H9 (cell line): ENCODE data around the gene SEC61A1. TPM values are rescaled to one million over a fixed set of nuclear protein-coding genes. Genes with fewer than 3 reads are reported as not detected.

Source experiments
- DNase-seq: peaks from one replicate; pipeline ENCODE4 v3.0.0-alpha.2; 2017
- H2AFZ ChIP-seq: one replicate; pipeline ENCODE4 v1.6.1; 2013; ENCODE audit warnings: mild to moderate bottlenecking, low read length, control low read depth, moderate library complexity
- H2AK5ac ChIP-seq: 2 replicates; pipeline ENCODE4 v1.6.1; 2013; ENCODE audit warnings: low read length, control low read depth, mixed read lengths; ENCODE audit not compliant: insufficient read length
- H2BK120ac ChIP-seq: one replicate; pipeline ENCODE4 v1.6.1; 2013; ENCODE audit warnings: low read depth, mild to moderate bottlenecking, low read length, control low read depth, inconsistent platforms; ENCODE audit not compliant: poor library complexity, severe bottlenecking
- H2BK12ac ChIP-seq: 2 replicates; pipeline ENCODE4 v1.6.1; 2013; ENCODE audit warnings: low read length, control low read depth, mixed read lengths, low read depth; ENCODE audit not compliant: insufficient read length
- H2BK15ac ChIP-seq: 2 replicates; pipeline ENCODE4 v1.6.1; 2013; ENCODE audit warnings: low read depth, low read length, control low read depth
- H2BK20ac ChIP-seq: one replicate; pipeline ENCODE4 v1.6.1; 2013; ENCODE audit warnings: low read depth, mild to moderate bottlenecking, low read length, control low read depth, inconsistent platforms; ENCODE audit not compliant: poor library complexity, severe bottlenecking
- H2BK5ac ChIP-seq: 2 replicates; pipeline ENCODE4 v1.6.1; 2013; ENCODE audit warnings: low read length, control low read depth, mixed read lengths; ENCODE audit not compliant: insufficient read length
- H3K14ac ChIP-seq: 2 replicates; pipeline ENCODE4 v1.6.1; 2013; ENCODE audit warnings: low read length, control low read depth; ENCODE audit not compliant: insufficient read depth
- H3K18ac ChIP-seq: 2 replicates; pipeline ENCODE4 v1.6.1; 2013; ENCODE audit warnings: low read depth, mild to moderate bottlenecking, mixed read lengths, low read length, control low read depth; ENCODE audit not compliant: insufficient read length
- H3K23ac ChIP-seq: 2 replicates; pipeline ENCODE4 v1.6.1; 2013; ENCODE audit warnings: low read length, control low read depth, mixed read lengths, low read depth; ENCODE audit not compliant: insufficient read length
- H3K23me2 ChIP-seq: 2 replicates; pipeline ENCODE4 v1.6.1; 2013; ENCODE audit warnings: low read depth, mild to moderate bottlenecking, mixed read lengths, low read length, control low read depth; ENCODE audit not compliant: insufficient read length, poor library complexity, severe bottlenecking
- H3K27ac ChIP-seq: 2 replicates; pipeline ENCODE4 v1.5.1; 2013; ENCODE audit warnings: low read length, control low read depth, mixed read lengths, low read depth; ENCODE audit not compliant: insufficient read length
- H3K27me3 ChIP-seq: 2 replicates; pipeline ENCODE4 v1.6.1; 2013; ENCODE audit warnings: low read length, control low read depth, inconsistent platforms; ENCODE audit not compliant: insufficient read depth
- H3K4ac ChIP-seq: 2 replicates; pipeline ENCODE4 v1.6.1; 2013; ENCODE audit warnings: low read depth, mild to moderate bottlenecking, control low read depth, inconsistent platforms, low read length, moderate library complexity
- H3K4me1 ChIP-seq: 2 replicates; pipeline ENCODE4 v1.6.1; 2013; ENCODE audit warnings: low read length, control low read depth, inconsistent platforms; ENCODE audit not compliant: insufficient read depth
- H3K4me2 ChIP-seq: 2 replicates; pipeline ENCODE4 v1.6.1; 2013; ENCODE audit warnings: low read length, control low read depth, mixed read lengths; ENCODE audit not compliant: insufficient read length, insufficient read depth
- H3K56ac ChIP-seq: 2 replicates; pipeline ENCODE4 v1.6.1; 2013; ENCODE audit warnings: low read depth, mild to moderate bottlenecking, mixed read lengths, low read length, control low read depth; ENCODE audit not compliant: insufficient read length
- H3K79me1 ChIP-seq: 2 replicates; pipeline ENCODE4 v1.6.1; 2013; ENCODE audit warnings: low read depth, mild to moderate bottlenecking, moderate library complexity, low read length, control low read depth, inconsistent platforms; ENCODE audit not compliant: insufficient read depth, poor library complexity, severe bottlenecking
- H3K79me2 ChIP-seq: 2 replicates; pipeline ENCODE4 v1.6.1; 2013; ENCODE audit warnings: low read length, control low read depth, inconsistent platforms; ENCODE audit not compliant: insufficient read depth
- H3K9ac ChIP-seq: 2 replicates; pipeline ENCODE4 v1.6.1; 2013; ENCODE audit warnings: low read length, control low read depth, mixed read lengths; ENCODE audit not compliant: insufficient read length; ENCODE audit errors: extremely low read depth
- H3K9me3 ChIP-seq: one replicate; pipeline ENCODE4 v1.6.1; 2013; ENCODE audit warnings: low read depth, low read length, inconsistent platforms; ENCODE audit not compliant: control insufficient read depth
- H3T11ph ChIP-seq: one replicate; pipeline ENCODE4 v1.6.1; 2013; ENCODE audit warnings: mild to moderate bottlenecking, low read length, control low read depth, inconsistent platforms
- H4K20me1 ChIP-seq: one replicate; pipeline ENCODE4 v1.6.1; 2013; ENCODE audit not compliant: control insufficient read depth, insufficient read length, insufficient read depth
- H4K5ac ChIP-seq: 2 replicates; pipeline ENCODE4 v1.6.1; 2013; ENCODE audit warnings: low read depth, mild to moderate bottlenecking, mixed read lengths, low read length, control low read depth; ENCODE audit not compliant: insufficient read length
- H4K8ac ChIP-seq: replicated peaks from 2 replicates; pipeline ENCODE4 v1.6.1; 2013; ENCODE audit warnings: low read length, control low read depth, mixed read lengths, low read depth; ENCODE audit not compliant: insufficient read length
- H4K91ac ChIP-seq: 2 replicates; pipeline ENCODE4 v1.6.1; 2013; ENCODE audit warnings: low read depth, mild to moderate bottlenecking, moderate library complexity, mixed read lengths, low read length, control low read depth; ENCODE audit not compliant: insufficient read length
- H3K27ac Mint-ChIP-seq, 3 experiments: 2 replicates in 2 of 3; 3 replicates in 1 of 3; pipeline ENCODE4 v1.8.0; 2020 to 2021; ENCODE audit warnings: mixed read lengths in 3 of 3, mild to moderate bottlenecking in 1 of 3, moderate library complexity in 1 of 3
- H3K27me3 Mint-ChIP-seq: 2 replicates; pipeline ENCODE4 v1.8.0; 2021; ENCODE audit warnings: low read depth, mild to moderate bottlenecking, moderate library complexity, mixed read lengths
- H3K36me3 Mint-ChIP-seq, 3 experiments: 2 replicates in 2 of 3; 3 replicates in 1 of 3; pipeline ENCODE4 v1.8.0; 2020 to 2021; ENCODE audit warnings: low read depth in 3 of 3, mixed read lengths in 3 of 3; ENCODE audit not compliant: insufficient read depth in 1 of 3
- H3K4me1 Mint-ChIP-seq, 2 experiments: 2 replicates each; pipeline ENCODE4 v1.8.0; 2020; ENCODE audit warnings: mixed read lengths in 2 of 2
- H3K4me3 Mint-ChIP-seq, 2 experiments: 2 replicates in 1 of 2; 3 replicates in 1 of 2; pipeline ENCODE4 v1.8.0; 2020 to 2021; ENCODE audit warnings: mild to moderate bottlenecking in 2 of 2, mixed read lengths in 2 of 2, moderate library complexity in 1 of 2
- H3K9me3 Mint-ChIP-seq, 2 experiments: 2 replicates in 1 of 2; 3 replicates in 1 of 2; pipeline ENCODE4 v1.8.0; 2020; ENCODE audit warnings: mild to moderate bottlenecking in 2 of 2, mixed read lengths in 2 of 2, moderate library complexity in 1 of 2
- CTCF ChIP-seq: fragments of 200-600 bp; sonication (generic); conservative IDR thresholded peaks from 3 replicates; pipeline ENCODE4 v1.8.0; 2021; ENCODE audit warnings: antibody characterized with exemption, mild to moderate bottlenecking
- WGBS: extraction: QIAGEN DNeasy Blood & Tissue Kit; methylation state at CpG from one replicate; pipeline ENCODE4 v1.1.7; 2013; ENCODE audit warnings: missing lambda C conversion rate, low lambda C conversion rate, mixed read lengths; ENCODE audit not compliant: insufficient read length; ENCODE audit errors: extremely low coverage; 5-methylcytosine and 5-hydroxymethylcytosine counted together
- total RNA-seq: library from RNA; stranded (reverse); gene quantifications from 2 replicates; pipeline ENCODE4 v1.2.1, GENCODE V29; 2021

The SEC61A1 gene
- total RNA-seq, 1 experiment from 2014 or later: 146 TPM

- WGBS: no CpG with 5 or more reads among the region's 8 CpGs
- Histone ChIP-seq H2BK20ac (no peak overlapping the region), H3K79me1 (no peaks in the 10 kb centered on the region), H3K27ac (no peak overlapping the region), H3K23me2 (no peaks in the 10 kb centered on the region), H3K9ac (no peak overlapping the region), H3K18ac (no peak overlapping the region), H4K20me1 (no peaks in the 10 kb centered on the region), H3K14ac (no peak overlapping the region), H4K8ac (no peak overlapping the region), H3K9me3 (no peaks in the 10 kb centered on the region), H4K91ac (no peak overlapping the region), H3K79me2 (no peaks in the 10 kb centered on the region), H3K4me1 (no peaks in the 10 kb centered on the region), H3K4ac (no peak overlapping the region), H2AK5ac (no peak overlapping the region), H2AFZ (no peak overlapping the region), H3K56ac (no peak overlapping the region), H3T11ph (no peak overlapping the region), H3K4me2 (no peak overlapping the region), H2BK120ac (no peak overlapping the region), H2BK15ac (no peak overlapping the region), H3K23ac (no peak overlapping the region), H3K27me3 (no peaks in the 10 kb centered on the region), H2BK5ac (no peak overlapping the region), H4K5ac (no peak overlapping the region), H2BK12ac (no peak overlapping the region)
- Mint-ChIP-seq H3K4me1 (peaks cover 5% of the 10 kb centered on the region in 2 experiments; a peak in 3 of 4 replicates), H3K27me3 (no peaks in the 10 kb centered on the region), H3K4me3 (no peak overlapping the region), H3K9me3 (no peaks in the 10 kb centered on the region), H3K36me3 (peaks cover 59 to 95% (median 89%) of the 10 kb centered on the region in 3 experiments), H3K27ac (peak overlapping the region in 2 of 3 experiments; percentile 6 to 48; a peak in 2 of 7 replicates)
- DNase-seq: no peak
- no peak for TF ChIP-seq CTCF
Observed at GRCh38 chr3:128062033-128062745, 10.0 kb downstream of the SEC61A1 start.
